ENCODE data around the gene TIMP4.

DNA sequence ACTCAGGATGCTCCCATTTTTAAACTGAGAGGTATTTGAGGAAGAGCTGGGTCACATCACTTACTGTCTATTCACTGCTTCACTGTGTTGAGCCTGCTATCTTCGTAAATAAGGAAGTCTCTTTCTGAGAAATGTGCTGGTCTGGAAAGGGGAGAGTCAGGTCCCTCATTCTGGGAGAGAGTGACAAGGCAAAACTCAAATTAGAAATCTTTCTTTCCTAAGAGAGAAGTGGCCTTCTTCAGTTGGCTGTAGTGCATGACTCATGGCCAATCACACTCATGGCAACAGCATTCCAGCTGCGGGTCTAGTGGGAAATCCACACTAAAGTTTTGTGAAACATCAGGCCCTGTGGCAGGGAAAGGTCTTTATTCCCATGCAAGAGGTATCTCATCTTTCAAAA is 11.5 kb upstream of the TIMP4 start:
- TF ChIP-seq POLR2A (IDR thresholded peaks at IDR 0.05; ENCODE audit: low read length), result no peak
- TF ChIP-seq GATA1 (IDR thresholded peaks at IDR 0.05; ENCODE audit: low read depth, low read length), result no peak
